Astrocyte (in vitro differentiated cells and primary cell): Measurements from ENCODE around the gene CDKAL1. TPM values are rescaled to one million over a fixed set of nuclear protein-coding genes. Genes with fewer than 3 reads are reported as not detected.

Experiments used
- DNase-seq: peaks from one replicate; pipeline ENCODE4 v3.0.0-alpha.2; 2010; ENCODE audit warnings: low read depth
- FAIRE-seq: peaks from 2 replicates; lab custom pipeline; 2011; peaks lifted over from hg19 to GRCh38; lab: Jason Lieb, UNC
- H2AFZ ChIP-seq: 2 replicates; pipeline ENCODE4 v1.6.0; 2012; ENCODE audit warnings: low read depth, low read length, inconsistent platforms
- H3K27ac ChIP-seq: 2 replicates; pipeline ENCODE4 v1.5.1; 2011; ENCODE audit warnings: low read depth, low read length, inconsistent platforms
- H3K27me3 ChIP-seq: 2 replicates; pipeline ENCODE4 v1.6.0; 2011; ENCODE audit warnings: low read length, inconsistent platforms; ENCODE audit not compliant: insufficient read depth
- H3K36me3 ChIP-seq: 2 replicates; pipeline ENCODE4 v1.5.1; 2011; ENCODE audit warnings: low read length, inconsistent platforms; ENCODE audit not compliant: insufficient read depth
- H3K4me1 ChIP-seq: 2 replicates; pipeline ENCODE4 v1.5.1; 2011; ENCODE audit warnings: low read length, inconsistent platforms; ENCODE audit not compliant: insufficient read depth
- H3K4me2 ChIP-seq: 2 replicates; pipeline ENCODE4 v1.6.0; 2012; ENCODE audit warnings: low read length, inconsistent platforms
- H3K4me3 ChIP-seq: 2 replicates; pipeline ENCODE4 v1.5.1; 2011; ENCODE audit warnings: low read depth, mild to moderate bottlenecking, low read length, inconsistent platforms; ENCODE audit not compliant: insufficient read depth
- H3K79me2 ChIP-seq: 2 replicates; pipeline ENCODE4 v1.6.0; 2012; ENCODE audit warnings: mild to moderate bottlenecking, low read length, inconsistent platforms; ENCODE audit not compliant: insufficient read depth
- H3K9ac ChIP-seq: 2 replicates; pipeline ENCODE4 v1.6.0; 2012; ENCODE audit warnings: mild to moderate bottlenecking, low read length, inconsistent platforms
- H3K9me3 ChIP-seq: 2 replicates; pipeline ENCODE4 v1.5.1; 2012; ENCODE audit warnings: low read depth, mild to moderate bottlenecking, low read length, inconsistent platforms; ENCODE audit not compliant: insufficient read depth
- H4K20me1 ChIP-seq: 2 replicates; pipeline ENCODE4 v1.6.0; 2012; ENCODE audit warnings: low read length, inconsistent platforms; ENCODE audit not compliant: insufficient read depth
- H3K27ac Mint-ChIP-seq: one replicate; pipeline ENCODE4 v1.8.0; 2021; ENCODE audit warnings: mild to moderate bottlenecking, mixed read lengths; ENCODE audit not compliant: unreplicated experiment
- H3K27me3 Mint-ChIP-seq: one replicate; pipeline ENCODE4 v1.8.0; 2021; ENCODE audit warnings: low read depth, mixed read lengths; ENCODE audit not compliant: unreplicated experiment
- H3K36me3 Mint-ChIP-seq: one replicate; pipeline ENCODE4 v1.8.0; 2021; ENCODE audit warnings: low read depth, mixed read lengths; ENCODE audit not compliant: unreplicated experiment
- H3K4me1 Mint-ChIP-seq: one replicate; pipeline ENCODE4 v1.8.0; 2021; ENCODE audit warnings: low read depth, mixed read lengths; ENCODE audit not compliant: unreplicated experiment
- H3K4me3 Mint-ChIP-seq: one replicate; pipeline ENCODE4 v1.8.0; 2021; ENCODE audit warnings: mild to moderate bottlenecking, moderate library complexity, mixed read lengths; ENCODE audit not compliant: unreplicated experiment
- H3K9me3 Mint-ChIP-seq: one replicate; pipeline ENCODE4 v1.8.0; 2021; ENCODE audit warnings: mild to moderate bottlenecking, mixed read lengths; ENCODE audit not compliant: unreplicated experiment
- EZH2 ChIP-seq: IDR thresholded peaks from 2 replicates; pipeline ENCODE4 v1.6.1; 2012; ENCODE audit warnings: mild to moderate bottlenecking, low read length, inconsistent platforms; ENCODE audit not compliant: insufficient read depth
- total RNA-seq: library from RNA; stranded (reverse); gene quantifications from 2 replicates; pipeline ENCODE4 v1.2.1, GENCODE V29; 2021
- TF ChIP-seq, protein P1 (sequence below): IDR thresholded peaks from 2 replicates; pipeline ENCODE4 v1.5.1; 2011; ENCODE audit warnings: low read depth, mild to moderate bottlenecking, inconsistent platforms, low read length, moderate library complexity; ENCODE audit not compliant: insufficient read depth

CDKAL1 gene
- total RNA-seq, 1 donor from 2014 or later: 13.7 TPM

DNA sequence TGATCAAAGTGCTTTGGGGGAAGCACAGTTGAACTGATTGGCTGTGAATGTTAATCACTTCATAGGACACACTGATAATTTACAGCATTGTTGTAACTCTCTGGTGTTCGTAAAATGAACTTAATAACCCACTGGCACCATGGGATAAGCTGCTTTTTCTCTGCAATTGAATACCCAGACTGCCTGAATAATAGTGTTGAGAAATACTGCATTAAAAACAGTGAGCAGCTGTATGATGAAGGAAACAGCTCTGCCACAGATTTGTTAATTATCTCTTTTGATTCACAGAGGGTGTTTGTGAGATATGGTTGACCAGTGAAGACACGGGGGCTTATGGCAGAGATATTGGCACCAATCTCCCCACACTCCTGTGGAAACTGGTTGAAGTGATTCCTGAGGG lies 420.9 kb downstream of the CDKAL1 start:
- TF ChIP-seq, protein P1, sequence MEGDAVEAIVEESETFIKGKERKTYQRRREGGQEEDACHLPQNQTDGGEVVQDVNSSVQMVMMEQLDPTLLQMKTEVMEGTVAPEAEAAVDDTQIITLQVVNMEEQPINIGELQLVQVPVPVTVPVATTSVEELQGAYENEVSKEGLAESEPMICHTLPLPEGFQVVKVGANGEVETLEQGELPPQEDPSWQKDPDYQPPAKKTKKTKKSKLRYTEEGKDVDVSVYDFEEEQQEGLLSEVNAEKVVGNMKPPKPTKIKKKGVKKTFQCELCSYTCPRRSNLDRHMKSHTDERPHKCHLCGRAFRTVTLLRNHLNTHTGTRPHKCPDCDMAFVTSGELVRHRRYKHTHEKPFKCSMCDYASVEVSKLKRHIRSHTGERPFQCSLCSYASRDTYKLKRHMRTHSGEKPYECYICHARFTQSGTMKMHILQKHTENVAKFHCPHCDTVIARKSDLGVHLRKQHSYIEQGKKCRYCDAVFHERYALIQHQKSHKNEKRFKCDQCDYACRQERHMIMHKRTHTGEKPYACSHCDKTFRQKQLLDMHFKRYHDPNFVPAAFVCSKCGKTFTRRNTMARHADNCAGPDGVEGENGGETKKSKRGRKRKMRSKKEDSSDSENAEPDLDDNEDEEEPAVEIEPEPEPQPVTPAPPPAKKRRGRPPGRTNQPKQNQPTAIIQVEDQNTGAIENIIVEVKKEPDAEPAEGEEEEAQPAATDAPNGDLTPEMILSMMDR: no peak
- TF ChIP-seq EZH2: no peak
- no peaks in the 10 kb centered on the region for H4K20me1 ChIP-seq
- H3K27me3 Mint-ChIP-seq: no peaks in the 10 kb centered on the region
- H3K4me3 Mint-ChIP-seq: no peak overlapping the region
- H3K4me1 ChIP-seq: peaks cover 7% of the 10 kb centered on the region
- H3K9me3 Mint-ChIP-seq: peaks cover 2% of the 10 kb centered on the region
- H2AFZ ChIP-seq: no peak overlapping the region
- no peak overlapping the region for H3K9ac ChIP-seq
- no peak overlapping the region for H3K27ac Mint-ChIP-seq
- peaks cover 2% of the 10 kb centered on the region for H3K36me3 Mint-ChIP-seq
- no peaks in the 10 kb centered on the region for H3K36me3 ChIP-seq
- DNase-seq (no peak), FAIRE-seq (no peak)
- no peak overlapping the region for H3K4me3 ChIP-seq
- H3K9me3 ChIP-seq: no peaks in the 10 kb centered on the region
- H3K79me2 ChIP-seq: no peaks in the 10 kb centered on the region
- no peak overlapping the region for H3K4me2 ChIP-seq
- no peaks in the 10 kb centered on the region for H3K27me3 ChIP-seq
- H3K27ac ChIP-seq: no peak overlapping the region
- H3K4me1 Mint-ChIP-seq: peaks cover 7% of the 10 kb centered on the region

DNA sequence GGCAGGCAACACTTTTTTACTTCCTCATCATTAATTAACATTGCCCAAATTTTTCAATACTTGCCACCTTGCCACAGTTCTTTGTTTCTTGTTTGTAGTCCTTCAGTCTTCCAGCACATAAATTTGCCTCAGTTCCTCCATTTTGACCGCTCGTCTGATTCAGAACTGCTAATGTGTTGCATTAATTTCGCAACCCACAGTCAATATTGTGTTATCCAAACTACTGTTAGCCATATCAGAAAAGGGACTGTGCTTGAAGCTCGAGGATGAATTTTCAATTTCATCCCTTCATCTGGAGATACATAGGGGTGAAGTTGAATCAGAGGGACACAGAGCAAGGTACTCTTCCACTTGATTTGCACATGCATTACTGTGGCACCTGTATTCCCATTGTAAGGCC lies 421.5 kb downstream of the CDKAL1 start:
- H3K4me1 Mint-ChIP-seq: peaks cover 7% of the 10 kb centered on the region
- Histone ChIP-seq H3K27me3 (no peaks in the 10 kb centered on the region), H4K20me1 (no peaks in the 10 kb centered on the region), H3K9me3 (no peaks in the 10 kb centered on the region), H3K4me3 (no peak overlapping the region), H3K36me3 (no peaks in the 10 kb centered on the region), H2AFZ (no peak overlapping the region), H3K4me1 (peaks cover 7% of the 10 kb centered on the region), H3K79me2 (no peaks in the 10 kb centered on the region), H3K27ac (no peak overlapping the region), H3K9ac (no peak overlapping the region), H3K4me2 (no peak overlapping the region)
- peaks cover 2% of the 10 kb centered on the region for H3K9me3 Mint-ChIP-seq
- DNase-seq: no peak
- no peaks in the 10 kb centered on the region for H3K27me3 Mint-ChIP-seq
- H3K4me3 Mint-ChIP-seq: no peak overlapping the region
- FAIRE-seq: no peak
- TF ChIP-seq, protein P1: no peak
- TF ChIP-seq EZH2: no peak
- H3K36me3 Mint-ChIP-seq: peaks cover 2% of the 10 kb centered on the region
- H3K27ac Mint-ChIP-seq: no peak overlapping the region

DNA sequence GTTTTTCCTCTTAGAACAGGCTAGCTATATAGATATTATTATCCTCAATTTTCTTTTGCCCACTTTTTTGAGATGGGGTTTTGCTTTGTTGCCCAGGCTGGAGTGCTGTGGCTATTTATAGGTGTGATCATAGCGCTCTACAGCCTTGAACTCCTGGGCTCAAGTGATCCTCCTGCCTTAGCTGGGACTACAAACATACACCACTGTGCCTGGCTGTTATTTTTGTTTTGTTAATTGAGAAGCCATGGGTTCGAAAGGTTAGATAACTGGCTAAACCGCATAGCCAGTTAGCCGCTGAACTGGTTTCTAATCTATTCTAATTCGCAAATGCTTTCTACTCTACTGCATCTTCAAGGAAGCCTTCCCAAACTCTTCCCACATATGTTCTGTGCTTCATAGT lies 425.8 kb downstream of the CDKAL1 start:
- DNase-seq: no peak
- no peaks in the 10 kb centered on the region for H4K20me1 ChIP-seq
- H3K27me3 ChIP-seq: no peaks in the 10 kb centered on the region
- H3K4me3 ChIP-seq: no peak overlapping the region
- H2AFZ ChIP-seq: no peak overlapping the region
- H3K27ac Mint-ChIP-seq: no peak overlapping the region
- no peak for FAIRE-seq
- H3K9me3 Mint-ChIP-seq: peaks cover 3% of the 10 kb centered on the region
- no peak overlapping the region for H3K9ac ChIP-seq
- peaks cover 2% of the 10 kb centered on the region for H3K36me3 Mint-ChIP-seq
- no peak overlapping the region for H3K4me3 Mint-ChIP-seq
- no peaks in the 10 kb centered on the region for H3K36me3 ChIP-seq
- no peaks in the 10 kb centered on the region for H3K4me1 ChIP-seq
- no peaks in the 10 kb centered on the region for H3K9me3 ChIP-seq
- H3K4me2 ChIP-seq: no peak overlapping the region
- no peak overlapping the region for H3K27ac ChIP-seq
- no peaks in the 10 kb centered on the region for H3K27me3 Mint-ChIP-seq
- H3K4me1 Mint-ChIP-seq: no peaks in the 10 kb centered on the region
- TF ChIP-seq, protein P1: no peak
- TF ChIP-seq EZH2: no peak
- no peaks in the 10 kb centered on the region for H3K79me2 ChIP-seq
